K562 (cell line): ENCODE measurements around the gene FHIP2A. TPM values are rescaled to one million over a fixed set of nuclear protein-coding genes. Genes with fewer than 3 reads are reported as not detected.

Source experiments
- ATAC-seq: fragments of 200-7000 bp; cut with Tn5 transposase; 3 replicates; pipeline ENCODE4 v1.9.1; 2020; ENCODE audit warnings: moderate library complexity
- BruUV-seq: library from RNA; stranded (reverse); fragments of 400-500 nt; replicated peaks from 2 replicates; lab custom pipeline; 2021; lab: Mats Ljungman, UMichigan
- CTCF ChIA-PET: fragments of 300-600 bp; formaldehyde crosslinking; extraction: SDS; loops from one replicate; lab custom pipeline; 2021; ENCODE audit warnings: low intra/inter-chr PET ratio; lab: Yijun Ruan, JAX
- POLR2A ChIA-PET: fragments of 300-600, 350-650 bp; sonication (Branson Sonifier 250); formaldehyde crosslinking; extraction: SDS; loops from one replicate; lab custom pipeline; 2021; ENCODE audit warnings: antibody characterized with exemption, inconsistent platforms; lab: Yijun Ruan, JAX
- DNase-seq, 4 experiments: peaks; one replicate each; pipeline versions ENCODE4 v3.0.0 to v3.0.0-alpha.2; 2011 to 2018; ENCODE audit warnings: low spot score in 3 of 4, mixed read lengths in 3 of 4; ENCODE audit errors: extremely low read depth in 1 of 4
- FAIRE-seq: peaks from 2 replicates; lab custom pipeline; 2011; peaks lifted over from hg19 to GRCh38; lab: Jason Lieb, UNC
- H2AFZ ChIP-seq: 2 replicates; pipeline ENCODE4 v1.6.0; 2011; ENCODE audit warnings: low read depth, low read length, control low read depth, inconsistent platforms
- H3K27ac ChIP-seq: fragments of 200-600 bp; 3 replicates; pipeline ENCODE4 v1.8.0; 2011; ENCODE audit warnings: low read depth, mild to moderate bottlenecking, control low read depth, inconsistent platforms, low read length, moderate library complexity, mixed read lengths; ENCODE audit errors: extremely low read depth
- H3K27me3 ChIP-seq, 2 experiments: fragments of 300-600 bp in 1 of 2; 2 replicates in 1 of 2; 3 replicates in 1 of 2; pipeline versions ENCODE4 v1.6.0 to v1.8.0; 2011; ENCODE audit warnings: inconsistent platforms in 2 of 2, low read length in 2 of 2, mild to moderate bottlenecking in 1 of 2, mixed read lengths in 1 of 2, moderate library complexity in 1 of 2; ENCODE audit not compliant: control insufficient read depth in 2 of 2, insufficient read depth in 2 of 2
- H3K36me3 ChIP-seq: fragments of 300-600 bp; 3 replicates; pipeline ENCODE4 v1.8.0; 2011; ENCODE audit warnings: mild to moderate bottlenecking, low read length, inconsistent platforms; ENCODE audit not compliant: control insufficient read depth, insufficient read depth
- H3K4me1 ChIP-seq, 2 experiments: fragments of 200-600 bp in 1 of 2; replicated peaks in 1 of 2; 2 replicates in 1 of 2; 3 replicates in 1 of 2; pipeline versions ENCODE4 v1.5.1 to v1.8.0; 2011; ENCODE audit warnings: inconsistent platforms in 2 of 2, low read length in 2 of 2, mild to moderate bottlenecking in 1 of 2, mixed read lengths in 1 of 2, moderate library complexity in 1 of 2; ENCODE audit not compliant: control insufficient read depth in 2 of 2, insufficient read depth in 2 of 2
- H3K4me2 ChIP-seq: 2 replicates; pipeline ENCODE4 v1.6.1; 2011; ENCODE audit warnings: low read length, control low read depth, inconsistent platforms, mixed read lengths; ENCODE audit not compliant: insufficient read depth
- H3K4me3 ChIP-seq: fragments of 200-600 bp; sonication (generic), shearing (Covaris generic); 2 replicates; pipeline ENCODE4 v1.5.1; 2016; ENCODE audit warnings: control low read depth, inconsistent platforms
- H3K79me2 ChIP-seq: fragments of 200-600 bp; 3 replicates; pipeline ENCODE4 v1.8.0; 2011; ENCODE audit warnings: low read length, inconsistent platforms; ENCODE audit not compliant: control insufficient read depth, insufficient read depth
- H3K9ac ChIP-seq, 2 experiments: 2 replicates each; pipeline versions ENCODE4 v1.6.0 to v1.6.1; 2011; ENCODE audit warnings: low read depth in 2 of 2, low read length in 2 of 2, control low read depth in 1 of 2, inconsistent platforms in 1 of 2, mild to moderate bottlenecking in 1 of 2, mixed read lengths in 1 of 2; ENCODE audit not compliant: insufficient read depth in 1 of 2
- H3K9me1 ChIP-seq: one replicate; pipeline ENCODE4 v1.6.0; 2011; ENCODE audit warnings: inconsistent platforms, mild to moderate bottlenecking, low read length, moderate library complexity; ENCODE audit not compliant: control insufficient read depth, insufficient read depth
- H3K9me3 ChIP-seq: replicated peaks from 2 replicates; pipeline ENCODE4 v1.5.1; 2011; ENCODE audit warnings: low read depth, low read length, inconsistent platforms; ENCODE audit not compliant: control insufficient read depth, insufficient read depth
- H4K20me1 ChIP-seq: replicated peaks from 2 replicates; pipeline ENCODE4 v1.6.1; 2011; ENCODE audit warnings: low read length, inconsistent platforms, mixed read lengths; ENCODE audit not compliant: control insufficient read depth, insufficient read depth
- C11orf30 ChIP-seq: fragments of 450-650 bp; IDR thresholded peaks from 2 replicates; pipeline ENCODE4 v1.6.1; 2016; ENCODE audit warnings: low read depth, mild to moderate bottlenecking
- DMBX1 ChIP-seq: fragments of 250-450 bp; sonication (Bioruptor Pico); IDR thresholded peaks from 2 replicates; pipeline ENCODE4 v1.8.0; 2022; ENCODE audit warnings: inconsistent platforms, mild to moderate bottlenecking, moderate library complexity, borderline replicate concordance
- OTX1 ChIP-seq: fragments of 450-650 bp; formaldehyde crosslinking; IDR thresholded peaks from 2 replicates; pipeline ENCODE4 v1.4.0; 2022; ENCODE audit warnings: mild to moderate bottlenecking
- ZBTB8A ChIP-seq: fragments of 450-650 bp; IDR thresholded peaks from 2 replicates; pipeline ENCODE4 v1.6.1; 2018; ENCODE audit warnings: mild to moderate bottlenecking, moderate library complexity; ENCODE audit not compliant: partially characterized antibody
- WGBS: fragments of 100-300 bp; shearing (Covaris generic); methylation state at CpG from one replicate; pipeline ENCODE4 v1.1.6; 2016; ENCODE audit warnings: low coverage, mixed read lengths; ENCODE audit not compliant: insufficient coverage; ENCODE audit errors: missing lambda C conversion rate; 5-methylcytosine and 5-hydroxymethylcytosine counted together
- in situ Hi-C: fragments of 300-500 bp; cut with MboI; formaldehyde crosslinking; loops from 4 replicates; pipeline ENCODE4 v1.15.0; 2018; ENCODE audit warnings: inconsistent platforms, mixed read lengths
- intact Hi-C: fragments of 100-400 bp; cut with micrococcal nuclease; formaldehyde crosslinking; loops from 2 replicates; pipeline ENCODE4 v1.14.2; 2022
- polyA plus RNA-seq, 8 experiments: library from polyadenylated mRNA; depleted of rRNA in 4 of 8; stranded (reverse) in 5 of 8; unstranded in 3 of 8; fragments of >200 nt; fragmentation: Nextera tagmentation in 2 of 8; fragmentation: Illumina TruSeq in 1 of 8; extraction: Ambion mirVana in 2 of 8; extraction: Trizol in 1 of 8; gene quantifications; 2 replicates each; pipeline versions ENCODE4 v1.2.1 to v1.2.3, GENCODE V29; 2011 to 2014; ENCODE audit warnings: inconsistent platforms in 1 of 8, missing spikeins in 1 of 8
- total RNA-seq, 7 experiments: library from RNA; depleted of rRNA in 6 of 7; stranded (reverse); fragments of >200 nt in 6 of 7; fragmentation: Illumina TruSeq in 2 of 7; extraction: Trizol in 2 of 7; gene quantifications; 2 replicates each; pipeline versions ENCODE4 v1.2.1 to v1.2.3, GENCODE V29; 2011 to 2021; ENCODE audit warnings: low replicate concordance in 1 of 7
- TF ChIP-seq, protein P1 (sequence below): sonication (generic); formaldehyde crosslinking; IDR thresholded peaks from 2 replicates; pipeline ENCODE4 v1.8.1; 2023; ENCODE audit warnings: mild to moderate bottlenecking, missing genetic modification reagents, moderate library complexity

The FHIP2A gene
- total and polyA plus RNA-seq, 9 of the 15 experiments (the other 6 are each of a cell fraction or from before 2014, with no cell fraction given): 1.5 to 7.4 (median 3.3) TPM

DNA sequence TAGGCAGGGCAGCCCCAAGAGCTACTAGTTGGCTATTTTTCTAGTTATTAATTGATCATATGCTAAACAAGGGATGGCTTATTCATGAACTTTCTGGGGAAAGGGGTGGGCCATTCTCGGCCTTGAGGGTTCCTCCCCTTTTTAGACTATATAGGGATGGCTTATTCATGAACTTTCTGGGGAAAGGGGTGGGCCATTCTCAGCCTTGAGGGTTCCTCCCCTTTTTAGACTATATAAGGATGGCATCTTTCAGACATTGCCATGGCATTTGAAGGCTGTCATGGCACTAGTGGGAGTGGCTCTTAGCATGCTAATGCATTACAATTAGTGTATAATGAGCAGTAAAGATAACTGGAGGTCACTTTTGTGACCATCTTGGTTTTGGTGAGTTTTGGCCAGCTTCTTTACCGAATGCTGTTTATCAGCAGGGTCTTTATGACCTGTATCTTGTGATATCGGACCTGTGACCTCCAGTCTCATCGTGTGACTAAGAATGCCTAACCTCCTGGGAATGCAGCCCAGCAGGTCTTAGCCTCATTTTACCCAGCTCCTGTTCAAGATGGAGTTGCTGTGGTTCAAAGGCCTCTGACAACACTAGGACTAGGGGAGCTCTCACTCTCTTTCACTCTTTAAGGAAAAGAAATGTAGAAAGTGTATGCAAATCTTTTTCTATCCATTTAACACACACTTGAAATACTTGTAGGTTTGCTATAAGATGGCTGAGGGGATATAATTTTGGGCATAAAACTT, 7.8 kb downstream of the FHIP2A start (continued):
- TF ChIP-seq, protein P1, sequence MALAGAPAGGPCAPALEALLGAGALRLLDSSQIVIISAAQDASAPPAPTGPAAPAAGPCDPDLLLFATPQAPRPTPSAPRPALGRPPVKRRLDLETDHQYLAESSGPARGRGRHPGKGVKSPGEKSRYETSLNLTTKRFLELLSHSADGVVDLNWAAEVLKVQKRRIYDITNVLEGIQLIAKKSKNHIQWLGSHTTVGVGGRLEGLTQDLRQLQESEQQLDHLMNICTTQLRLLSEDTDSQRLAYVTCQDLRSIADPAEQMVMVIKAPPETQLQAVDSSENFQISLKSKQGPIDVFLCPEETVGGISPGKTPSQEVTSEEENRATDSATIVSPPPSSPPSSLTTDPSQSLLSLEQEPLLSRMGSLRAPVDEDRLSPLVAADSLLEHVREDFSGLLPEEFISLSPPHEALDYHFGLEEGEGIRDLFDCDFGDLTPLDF (CRISPR knock-in tag): no peak
- no peak for TF ChIP-seq C11orf30
- no peak for TF ChIP-seq OTX1 (CRISPR knock-in tag)
- peak; percentile 73; the same call in 1 of the 2 replicates for TF ChIP-seq DMBX1 (CRISPR knock-in tag)

DNA sequence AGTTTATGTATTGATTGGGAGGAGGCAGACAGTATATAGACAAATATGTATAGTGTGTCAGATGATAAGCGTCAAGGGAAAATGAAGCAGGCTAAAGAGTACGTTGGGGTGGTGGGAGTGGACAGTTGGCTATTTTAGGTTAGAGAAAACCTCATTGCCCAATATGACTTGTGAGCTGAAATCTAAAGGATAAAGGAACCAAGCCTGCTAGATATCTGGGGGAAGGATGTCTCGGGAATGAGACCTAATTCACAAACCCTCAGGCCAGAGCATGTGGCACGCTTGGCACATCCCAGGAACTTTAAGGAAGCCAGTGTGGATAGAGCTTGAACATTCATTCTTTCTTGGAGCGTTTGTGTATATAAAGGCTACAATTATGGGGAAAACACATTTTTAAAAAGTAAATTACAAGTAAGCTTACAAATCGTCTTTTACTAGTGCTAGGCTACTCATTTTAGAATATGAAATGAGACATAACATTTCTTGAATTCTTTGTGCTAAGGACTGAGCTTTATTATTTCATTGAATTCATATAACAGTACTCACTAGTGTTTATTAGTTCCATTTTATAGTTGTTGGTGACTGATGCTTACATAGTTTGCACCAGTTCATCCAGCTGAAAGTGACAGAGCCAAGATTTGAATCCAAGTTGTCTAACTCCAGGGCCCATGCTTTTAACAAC, 9.7 kb downstream of the FHIP2A start:
- FAIRE-seq: no peak
- no peak for ATAC-seq
- Histone ChIP-seq H3K9me1 (no peaks in the 10 kb centered on the region), H3K36me3 (peaks cover 10% of the 10 kb centered on the region; the same call in 2 of the 3 replicates), H3K9me3 (no peaks in the 10 kb centered on the region), H3K4me2 (no peak overlapping the region), H3K4me1 (no peaks in the 10 kb centered on the region), H3K27me3 (no peaks in the 10 kb centered on the region), H3K79me2 (peaks cover 11% of the 10 kb centered on the region; the same call in 1 of the 3 replicates), H4K20me1 (no peaks in the 10 kb centered on the region), H3K4me3 (no peak overlapping the region), H2AFZ (no peak overlapping the region), H3K9ac (no peak overlapping the region), H3K27ac (no peak overlapping the region)
- in situ Hi-C loops (no loop called here), intact Hi-C loops (no loop called here)
- ChIA-PET POLR2A (no interaction called here), CTCF (no interaction called here)
- DNase-seq: no peak
- no TSS peak for BruUV-seq
- TF ChIP-seq ZBTB8A: no peak
- 62% methylated on average over 5 of the region's 6 CpGs for WGBS
